IPS DF 19.7 (cell line): ENCODE measurements around the gene ZMYND8.
"Not testable (repeated sequence)": the region's sequence is repeated elsewhere in the genome, so short reads cannot be mapped to it uniquely, and the experiment has no call there.

Source experiments
- DNase-seq: peaks from one replicate; pipeline ENCODE4 v3.0.0-alpha.2; 2013; ENCODE audit warnings: low read depth, low spot score

The ZMYND8 gene

DNA sequence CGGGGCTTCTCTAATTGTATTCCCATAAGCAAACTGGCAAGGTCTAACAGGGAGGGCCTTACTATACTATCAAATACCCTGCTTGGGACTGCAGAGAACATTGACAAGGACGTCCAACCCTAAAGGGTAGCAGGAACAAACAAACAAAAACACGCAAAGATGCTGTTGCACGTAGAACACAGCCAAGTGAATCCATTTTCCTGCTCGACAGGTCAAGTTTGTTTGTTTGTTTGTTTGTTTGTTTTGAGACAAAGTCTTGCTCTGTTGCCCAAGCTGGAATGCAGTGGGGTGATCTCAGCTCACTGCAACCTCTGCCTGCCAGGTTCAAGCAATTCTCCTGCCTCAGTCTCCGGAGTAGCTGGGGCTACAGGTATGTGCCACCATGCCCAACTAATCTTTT is 91.3 kb downstream of the ZMYND8 start:
- no peak for DNase-seq

DNA sequence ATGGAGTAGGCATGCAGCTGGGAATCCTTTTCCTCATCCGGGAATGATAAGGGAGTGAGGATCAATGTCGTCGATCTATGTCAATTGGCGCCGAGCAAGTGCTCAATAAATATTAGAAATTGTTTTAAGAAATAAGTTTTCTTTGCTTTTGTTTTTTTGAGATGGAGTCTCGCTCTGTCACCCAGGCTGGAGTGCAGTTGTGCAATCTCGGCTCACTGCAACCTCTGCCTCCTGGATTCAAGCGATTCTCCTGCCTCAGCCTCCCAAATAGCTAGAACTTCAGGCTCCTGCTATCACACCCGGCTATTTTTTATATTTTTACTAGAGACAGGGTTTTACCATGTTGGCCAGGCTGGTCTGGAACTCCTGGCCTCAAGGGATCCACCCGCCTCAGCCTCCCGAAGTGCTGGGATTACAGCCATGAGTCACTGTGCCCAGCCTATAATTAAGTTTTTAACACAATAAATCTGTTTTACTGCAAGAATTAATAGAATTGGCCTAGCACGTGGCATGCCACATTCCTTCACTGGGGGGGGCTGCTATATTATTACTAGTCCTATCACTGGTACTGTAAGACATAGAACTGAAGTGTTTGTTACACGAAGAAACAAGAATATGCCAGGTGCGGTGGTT is 92.2 kb downstream of the ZMYND8 start:
- not testable (repeated sequence) for DNase-seq

DNA sequence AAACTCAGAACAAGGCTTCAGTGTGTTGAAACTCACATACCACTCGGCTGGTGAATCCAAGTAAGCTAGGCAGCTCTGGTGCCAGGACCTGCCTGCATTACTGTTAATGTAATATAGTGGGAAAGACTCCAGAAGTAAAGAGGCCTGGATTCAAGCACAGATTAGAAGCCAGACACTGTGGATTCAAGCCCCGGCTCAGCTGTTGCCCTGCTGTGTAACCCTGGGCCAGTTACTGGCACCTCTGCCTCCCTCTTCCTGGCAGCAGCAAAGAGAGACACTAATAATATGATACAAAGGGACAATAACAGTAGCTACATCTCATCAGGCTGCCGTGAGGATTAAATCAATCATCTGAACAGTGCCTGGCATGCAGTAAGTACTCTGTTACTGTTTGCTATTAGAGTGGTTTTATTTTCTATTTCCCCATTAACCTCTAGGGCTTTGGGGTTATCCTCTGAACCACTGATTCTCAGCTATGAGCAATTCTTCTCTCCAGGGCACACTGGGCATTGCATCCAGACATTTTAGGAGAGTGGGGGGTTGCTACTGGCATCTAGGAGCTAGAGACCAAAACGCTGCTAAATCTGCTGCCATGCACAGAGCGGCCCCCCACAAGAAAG is 92.9 kb downstream of the ZMYND8 start:
- DNase-seq = no peak

DNA sequence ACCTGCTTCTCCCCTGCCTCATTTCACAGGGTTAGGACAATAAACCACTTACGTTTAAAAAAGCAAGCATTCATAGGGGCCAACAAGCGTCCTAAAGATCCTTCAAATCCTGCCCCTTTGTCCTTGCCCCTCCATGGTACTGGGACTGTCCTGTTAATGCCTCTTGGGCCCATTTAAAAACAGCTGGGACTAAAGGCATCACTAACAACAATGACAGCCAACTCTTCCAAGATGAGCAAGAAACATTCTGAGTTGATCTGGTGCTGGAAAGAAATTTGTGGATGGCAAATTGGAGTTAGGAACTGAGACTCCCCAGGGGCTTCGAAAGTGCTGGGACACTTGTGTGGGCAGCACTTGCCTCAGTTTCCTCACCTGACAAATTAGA is 93.4 kb downstream of the ZMYND8 start:
- DNase-seq = no peak

DNA sequence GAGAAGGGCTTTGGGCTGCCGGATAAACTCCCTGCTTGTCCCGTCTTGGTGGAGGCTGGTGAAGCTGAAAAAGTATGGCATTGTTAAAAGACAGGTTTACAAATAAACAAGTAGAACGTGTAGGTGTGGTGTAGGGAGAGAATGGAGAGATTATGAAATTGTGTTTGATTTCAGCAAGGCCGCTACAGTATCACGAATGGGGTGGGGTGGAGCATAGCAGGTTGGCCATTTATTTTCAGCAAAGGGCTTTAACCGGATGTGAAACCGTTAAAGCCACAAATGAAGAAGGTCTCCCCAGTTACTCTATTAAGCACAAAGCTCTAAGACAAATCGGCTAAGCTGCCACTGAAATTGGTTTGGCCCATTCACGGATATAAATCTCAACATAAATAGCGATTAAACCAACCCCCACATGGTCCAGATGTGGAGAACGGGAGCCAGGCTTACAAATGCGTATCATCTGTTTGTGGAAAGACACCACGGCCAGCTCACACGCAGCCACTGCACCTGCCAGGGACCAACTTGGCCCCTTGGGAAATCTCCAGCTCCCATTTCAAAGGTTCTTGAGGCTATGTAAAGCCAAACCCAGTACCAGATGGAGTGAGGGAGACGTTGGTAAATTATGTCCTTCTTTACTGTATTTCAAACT is 94.0 kb downstream of the ZMYND8 start:
- no peak for DNase-seq

DNA sequence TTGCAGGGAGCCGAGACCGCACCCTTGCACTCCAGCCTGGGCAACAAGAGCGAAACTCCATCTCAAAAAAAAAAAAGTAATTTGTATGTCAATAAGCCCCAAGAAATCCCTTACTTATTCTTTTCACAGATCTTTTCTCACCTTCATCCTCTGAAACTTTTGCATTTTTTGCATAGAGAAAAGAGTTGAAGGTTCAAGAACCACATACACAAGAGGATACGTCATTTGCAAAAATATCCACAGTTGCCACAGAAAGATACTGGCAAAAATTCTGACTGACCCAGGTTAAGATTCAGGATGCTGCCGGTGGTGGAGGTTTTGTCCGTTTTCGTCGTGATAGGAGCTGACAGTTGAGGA is 94.5 kb downstream of the ZMYND8 start:
- DNase-seq = no peak

DNA sequence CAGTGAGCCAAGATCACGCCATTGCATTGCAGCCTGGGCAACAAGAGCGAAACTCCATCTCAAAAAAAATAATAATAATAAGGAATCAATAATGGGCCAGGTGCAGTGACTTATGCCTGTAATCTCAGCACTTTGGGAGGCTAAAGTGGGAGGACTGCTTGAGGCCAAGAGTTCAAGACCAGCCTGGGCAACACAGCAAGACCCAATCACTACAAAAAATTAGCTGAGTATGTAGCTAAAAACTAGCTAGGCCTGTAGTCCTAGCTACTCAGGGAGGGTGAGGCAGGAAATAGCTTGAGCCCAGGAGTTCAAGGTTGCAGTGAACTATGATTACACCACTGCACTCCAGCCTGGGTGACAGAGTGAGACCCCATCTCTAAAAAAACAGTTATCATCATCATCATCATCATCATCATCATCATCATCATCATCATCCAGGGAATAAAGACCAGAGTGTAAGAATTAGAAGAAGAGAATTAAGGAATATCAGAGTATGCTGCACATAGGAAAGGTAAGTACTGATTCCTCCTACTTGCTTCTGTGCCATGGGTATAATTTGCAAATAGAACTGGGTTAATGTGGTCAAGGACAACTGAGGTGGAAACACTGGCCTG is 95.2 kb downstream of the ZMYND8 start:
- DNase-seq = not testable (repeated sequence)

DNA sequence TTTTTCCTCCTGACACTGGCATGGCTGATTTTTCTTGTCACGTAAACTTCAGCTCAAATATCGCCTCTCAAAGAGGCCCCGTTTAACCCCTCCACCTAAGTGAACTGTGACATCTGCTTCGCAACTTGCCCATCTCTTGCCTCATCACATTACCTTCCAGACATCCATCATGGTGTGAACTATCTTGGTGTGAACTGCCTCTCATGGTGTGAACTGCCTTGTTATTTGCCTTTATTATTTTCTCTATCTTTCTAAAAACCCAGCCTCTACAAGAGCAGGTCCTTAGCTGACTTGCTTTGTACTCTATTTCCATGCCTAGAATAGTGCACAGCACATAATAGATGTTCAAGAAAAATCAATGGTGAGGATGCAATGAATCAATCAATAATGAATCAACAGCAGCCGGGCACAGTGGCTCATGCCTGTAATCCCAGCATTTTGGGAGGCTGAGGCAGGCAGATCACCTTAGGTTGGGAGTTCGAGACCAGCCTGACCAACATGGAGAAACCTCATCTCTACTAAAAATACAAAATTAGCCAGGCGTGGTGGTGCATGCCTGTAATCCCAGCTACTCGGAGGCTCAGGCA is 95.9 kb downstream of the ZMYND8 start:
- DNase-seq = not testable (repeated sequence)

DNA sequence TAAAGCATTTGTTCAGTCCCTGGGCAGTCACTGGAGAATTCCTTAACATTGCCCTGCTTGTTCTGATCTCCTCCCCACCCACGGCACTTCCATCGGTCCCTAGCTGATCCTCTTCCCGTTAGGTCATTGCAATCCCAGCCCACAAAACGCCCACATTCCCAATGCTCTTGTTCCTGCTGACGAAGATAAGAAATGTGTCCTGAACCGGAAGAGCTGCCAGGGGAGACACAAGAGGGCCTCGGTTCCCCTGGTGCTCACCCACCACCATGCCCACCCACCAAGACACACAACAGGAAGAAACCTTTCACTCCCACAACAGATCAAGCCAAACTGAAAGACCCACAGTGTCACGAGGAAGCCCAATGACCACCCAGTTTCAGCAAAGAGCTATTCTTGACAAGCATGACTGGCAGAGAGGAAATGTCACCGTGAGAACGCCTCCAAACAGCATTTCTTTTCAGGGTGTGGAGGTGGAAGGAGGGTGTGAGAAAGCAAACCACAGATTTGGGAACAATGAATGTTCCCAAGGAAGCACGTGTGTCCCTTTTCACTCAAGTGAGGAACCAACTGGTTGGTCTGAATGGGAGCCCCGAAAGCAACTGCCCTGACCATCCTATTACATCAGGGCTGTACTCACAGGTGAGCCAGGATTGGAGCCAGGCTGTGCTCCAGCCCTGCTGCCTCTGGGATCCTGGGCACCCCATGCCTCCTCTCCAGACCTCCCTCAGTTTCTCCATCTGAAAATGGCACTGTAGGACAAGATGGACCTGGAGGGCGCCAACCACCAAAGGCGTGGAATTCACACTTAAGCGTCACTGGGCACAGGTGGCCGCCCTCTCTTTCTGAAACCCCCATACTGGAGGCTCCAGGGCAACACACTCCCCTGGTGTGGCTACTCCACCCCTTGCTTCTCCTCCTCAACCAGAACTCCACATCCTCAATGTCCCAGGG is 97.5 kb downstream of the ZMYND8 start:
- DNase-seq = no peak

DNA sequence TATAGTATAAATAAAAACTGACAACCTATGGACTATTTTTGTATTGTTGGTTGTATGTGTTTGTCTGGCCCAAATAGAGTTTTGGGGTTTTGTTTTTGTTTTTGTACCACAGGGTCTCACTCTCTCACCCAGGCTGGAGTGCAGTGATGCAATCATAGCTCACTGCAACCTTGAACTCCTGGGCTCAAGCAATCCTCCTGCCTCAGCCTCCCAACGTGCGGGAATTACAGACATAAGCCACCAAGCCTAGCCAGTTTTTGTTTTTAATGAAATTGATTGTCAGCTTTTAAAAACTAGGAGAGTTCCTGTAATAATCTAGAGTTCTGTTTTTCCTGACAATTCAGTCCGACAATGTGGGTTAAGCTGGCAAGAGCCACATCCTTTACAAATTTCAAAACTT is 98.7 kb downstream of the ZMYND8 start:
- DNase-seq = no peak

DNA sequence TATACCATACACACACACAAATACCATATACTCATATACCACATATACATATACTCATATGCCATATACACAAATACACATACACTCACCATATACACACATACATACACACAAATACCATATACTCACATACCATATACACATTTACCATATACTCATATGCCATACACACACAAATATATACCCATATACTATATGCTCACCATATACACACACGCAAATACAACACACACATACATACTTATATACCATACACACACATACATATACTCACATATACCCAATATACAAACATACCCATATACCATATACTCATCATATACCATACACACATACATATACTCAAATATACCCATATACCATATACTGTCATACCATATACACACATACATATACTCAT is 99.2 kb downstream of the ZMYND8 start:
- DNase-seq = no peak

DNA sequence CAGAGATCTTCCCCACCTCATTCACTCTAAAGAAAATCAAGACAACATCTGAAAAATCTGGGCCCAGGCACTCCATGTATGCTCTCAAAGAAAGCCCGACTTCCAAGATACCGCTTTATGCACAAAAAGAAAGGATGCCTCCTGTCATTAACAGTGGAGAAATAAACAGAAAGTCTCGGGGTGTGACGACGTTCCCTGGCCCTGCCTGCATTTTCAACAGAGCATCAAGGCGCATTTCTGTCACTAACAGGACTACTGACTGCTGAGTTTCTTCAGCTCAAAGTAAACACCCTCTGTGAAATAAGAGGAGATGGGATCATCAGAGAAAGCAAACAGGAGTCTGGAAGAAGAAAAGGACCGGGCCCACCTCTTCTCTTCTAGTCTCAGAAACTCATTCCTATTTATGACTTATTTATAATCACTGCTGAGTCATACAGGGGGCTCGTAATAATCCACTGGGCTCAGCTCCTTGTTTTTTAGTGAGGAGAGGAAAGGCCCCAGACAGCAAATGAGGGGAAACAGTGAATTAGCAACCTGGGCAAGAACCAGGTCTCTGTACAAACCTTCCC is 99.7 kb downstream of the ZMYND8 start:
- DNase-seq = no peak

DNA sequence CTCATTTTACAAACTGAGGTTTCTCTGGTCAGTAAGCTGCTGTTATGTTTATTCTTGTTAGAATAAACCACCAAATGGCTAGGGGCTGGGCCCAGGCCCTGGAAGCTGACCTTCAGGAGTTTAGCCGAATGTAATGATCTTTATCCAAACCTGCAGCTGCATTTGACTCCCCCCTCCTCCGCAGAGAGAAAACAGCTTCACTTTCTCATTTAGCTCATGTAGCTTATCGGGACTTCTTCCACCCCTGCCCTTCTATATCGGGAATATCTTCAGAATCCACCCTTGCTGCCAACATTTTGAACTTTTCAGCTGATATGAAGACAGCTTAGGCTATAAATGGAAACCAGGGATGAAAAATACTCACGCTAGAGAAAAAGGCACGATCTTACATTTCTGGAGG is 102.6 kb downstream of the ZMYND8 start:
- DNase-seq = no peak

DNA sequence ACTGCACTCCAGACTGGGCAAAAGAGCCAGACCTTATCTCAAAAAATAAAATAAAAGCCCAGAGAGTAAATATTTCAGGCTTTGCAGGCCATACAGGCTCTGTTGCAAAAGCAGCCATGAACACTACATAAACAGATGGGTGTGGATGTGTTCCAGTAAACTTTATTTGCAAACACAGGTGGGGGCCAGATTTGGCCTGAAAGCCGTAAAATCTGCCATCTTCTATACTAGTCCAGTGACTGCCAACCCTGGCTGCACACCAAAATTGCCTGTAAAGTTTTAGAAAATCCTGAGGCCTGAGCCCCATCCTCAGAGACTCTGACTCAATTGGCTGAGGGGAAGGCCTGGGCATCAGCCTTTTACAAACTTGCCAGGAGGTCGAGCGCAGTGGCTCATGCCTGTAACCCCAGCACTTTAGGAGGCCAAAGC is 103.6 kb downstream of the ZMYND8 start:
- DNase-seq = no peak

DNA sequence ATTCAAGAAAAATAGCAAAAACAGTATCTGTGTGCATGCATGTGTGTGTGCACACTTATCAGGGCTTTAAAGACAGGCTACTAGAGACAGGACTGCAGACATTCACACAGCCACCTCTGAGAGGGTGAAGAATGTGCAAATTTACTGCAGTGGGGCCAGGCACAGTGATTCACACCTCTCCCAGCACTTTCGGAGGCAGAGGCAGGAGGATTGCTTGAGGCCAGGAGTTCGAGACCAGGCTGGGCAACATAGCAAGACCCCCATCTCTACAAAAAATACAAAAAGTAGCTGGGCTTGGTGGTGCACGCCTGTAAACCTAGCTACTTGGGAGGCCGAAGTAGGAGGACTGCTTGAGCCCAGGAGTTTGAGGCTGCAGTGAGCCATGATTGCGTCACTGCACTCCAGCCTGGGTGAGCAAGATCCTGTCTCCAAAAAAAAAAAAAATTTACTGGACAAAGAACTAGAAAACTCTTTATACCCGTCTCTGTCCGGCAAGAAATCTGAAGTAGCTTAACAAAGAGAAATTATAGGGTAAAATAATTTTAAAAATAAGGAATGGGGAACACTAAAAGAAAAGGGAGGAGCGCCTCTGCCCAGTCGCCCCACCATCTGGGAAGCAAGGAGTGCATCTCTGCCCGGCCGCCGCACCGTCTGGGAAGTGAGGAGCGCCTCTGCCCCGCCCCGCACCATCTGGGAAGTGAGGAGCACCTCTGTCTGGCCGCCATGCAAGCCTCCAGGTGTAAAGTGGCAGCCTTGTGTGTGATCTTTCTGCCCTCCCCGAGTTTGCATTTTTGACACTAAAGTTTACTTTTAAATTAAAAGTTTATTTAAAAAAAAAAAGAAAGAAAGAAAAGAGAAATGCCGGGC is 105.1 kb downstream of the ZMYND8 start:
- DNase-seq = no peak

DNA sequence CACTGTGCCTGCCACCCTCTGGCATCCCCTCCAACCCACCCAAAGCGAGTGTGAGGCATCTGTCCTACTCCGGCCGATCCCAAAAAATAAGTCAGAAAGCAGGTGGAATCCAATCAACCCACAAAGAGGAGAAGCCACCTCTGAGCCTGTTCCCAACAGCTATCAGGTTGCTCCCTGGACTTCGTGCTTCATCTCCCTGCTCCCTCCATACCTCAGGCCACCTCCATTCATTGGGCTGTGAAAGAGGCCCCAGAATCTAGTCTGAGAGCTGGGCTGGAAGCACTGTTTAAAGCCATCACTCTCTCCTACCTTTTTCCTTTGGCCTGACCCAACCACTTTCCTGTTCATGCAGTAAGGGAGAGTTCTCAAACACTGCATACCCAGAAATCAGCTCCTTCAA is 106.1 kb downstream of the ZMYND8 start:
- DNase-seq = no peak

DNA sequence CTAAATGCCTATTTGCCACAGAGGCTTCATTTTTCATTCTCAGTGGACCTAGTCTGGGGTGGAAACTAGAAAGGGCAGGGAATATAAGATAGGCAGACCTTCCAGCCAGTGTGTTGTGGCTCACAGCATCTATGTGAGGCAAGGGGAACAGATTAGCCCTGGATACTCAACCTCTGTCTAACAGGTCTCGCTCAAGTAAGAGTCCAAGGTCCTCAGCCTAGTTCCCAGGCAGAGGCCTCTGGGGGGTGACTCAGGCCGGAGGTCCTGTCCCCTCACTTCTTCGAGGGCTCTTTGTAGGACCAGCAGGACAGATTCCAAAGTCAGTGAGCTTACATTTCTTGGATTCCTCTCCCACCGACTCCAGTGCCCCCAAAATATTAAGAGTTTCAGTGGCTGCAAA is 106.6 kb downstream of the ZMYND8 start:
- DNase-seq = no peak

DNA sequence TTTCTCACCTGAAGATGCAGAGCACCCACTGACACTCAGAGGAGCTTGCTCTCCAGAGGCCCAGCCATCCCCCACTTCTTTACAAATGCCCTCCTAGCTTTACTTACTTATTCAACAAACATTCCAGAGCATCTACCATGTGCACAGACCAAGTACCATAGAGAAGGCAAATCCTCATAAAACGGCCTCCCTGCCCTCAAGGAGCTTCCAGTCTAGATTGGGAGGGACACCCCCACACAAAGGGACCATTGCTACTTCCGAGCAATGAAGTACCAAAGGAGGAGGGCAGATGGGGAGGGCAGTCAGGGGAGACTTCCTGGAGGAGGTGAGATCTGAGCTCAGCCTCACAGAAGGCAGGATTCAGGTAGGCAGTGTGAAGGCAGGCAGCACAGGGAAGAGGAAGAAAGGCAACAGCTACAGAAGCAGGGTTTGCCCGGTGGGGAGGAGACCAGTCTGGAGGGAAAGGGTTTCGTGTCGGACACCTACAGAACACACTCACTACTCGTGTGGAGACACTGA is 108.0 kb downstream of the ZMYND8 start:
- no peak for DNase-seq

DNA sequence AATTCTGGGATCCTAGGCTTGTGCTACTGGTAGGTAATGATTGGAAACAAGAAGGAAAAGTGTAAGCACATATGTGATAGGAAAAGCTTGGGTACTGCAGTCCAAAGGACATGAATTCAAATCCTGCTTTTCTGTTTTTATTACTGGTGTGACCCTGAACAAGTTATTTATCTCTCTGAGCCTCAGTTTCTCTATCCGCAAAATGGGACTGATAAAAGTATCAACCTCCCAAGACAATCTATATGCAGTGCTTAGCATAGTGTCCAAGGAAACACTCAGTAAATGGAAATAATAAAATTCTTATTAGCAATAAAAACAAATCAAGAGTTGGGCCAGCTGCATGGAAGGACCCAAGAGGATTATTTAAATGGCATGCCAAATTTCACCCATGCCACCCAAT is 108.5 kb downstream of the ZMYND8 start:
- DNase-seq = no peak
